ENCODE data around the gene OR11H1.
"Not testable (repeated sequence)": the region's sequence is repeated elsewhere in the genome, so short reads cannot be mapped to it uniquely, and the experiment has no call there.

OR11H1 gene

GRCh38 chr22:15527892-15528291 lies at the start of gene OR11H1:
Gene OR11H1 (plus strand): TSS chr22:15528192. CDS start chr22:15528192, 0 bp downstream.
- DNase-seq (ENCODE audit: extremely low spot score, insufficient read length, low read depth); FAIRE-seq: not testable (repeated sequence)

GRCh38 chr22:15509967-15510366 lies 18.0 kb upstream of the OR11H1 start:
- not testable (repeated sequence) for DNase-seq (ENCODE audit: extremely low spot score, insufficient read length, low read depth); FAIRE-seq

DNA sequence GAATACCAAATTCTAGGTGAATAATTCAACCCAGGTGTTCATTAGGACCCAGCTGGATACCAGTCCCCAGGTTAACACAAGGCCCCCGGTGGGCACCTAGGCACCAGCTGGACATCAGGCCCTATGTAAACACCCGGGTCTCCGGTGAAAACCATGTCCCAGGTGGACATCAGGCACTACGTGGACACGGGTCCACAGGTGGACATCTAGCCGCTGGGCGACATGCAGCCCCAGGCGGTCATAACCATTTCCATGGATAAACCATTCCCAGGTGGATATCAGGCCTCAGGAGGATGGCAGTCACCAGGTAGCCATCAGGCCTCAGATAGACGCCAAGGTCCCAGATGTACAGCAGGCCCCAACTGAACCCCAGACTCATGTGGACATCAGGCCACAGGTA lies 12.1 kb upstream of the OR11H1 start:
- DNase-seq (ENCODE audit: extremely low spot score, insufficient read length, low read depth); FAIRE-seq: not testable (repeated sequence)

DNA sequence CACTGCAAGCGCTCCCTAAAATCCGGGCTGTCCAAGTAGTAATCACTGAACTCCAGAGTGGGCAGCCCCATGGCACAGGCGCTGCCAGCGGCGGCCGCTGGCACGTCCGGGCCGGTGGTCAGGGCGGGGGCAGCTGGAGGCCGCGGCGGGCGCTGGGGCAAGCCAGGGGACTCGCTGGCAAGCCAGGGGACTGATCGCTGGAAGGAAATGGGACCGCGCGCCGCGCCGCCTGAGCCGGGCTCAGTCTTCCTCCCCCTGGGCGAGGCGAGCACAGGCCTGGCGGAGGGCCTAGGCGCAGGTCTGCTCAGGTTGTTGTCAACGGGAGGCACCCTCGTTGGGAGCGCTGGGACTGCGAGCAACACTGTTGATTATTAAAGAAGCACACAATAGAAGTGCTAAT lies 25.8 kb downstream of the OR11H1 start:
- DNase-seq (ENCODE audit: extremely low spot score, insufficient read length, low read depth); FAIRE-seq: not testable (repeated sequence)

DNA sequence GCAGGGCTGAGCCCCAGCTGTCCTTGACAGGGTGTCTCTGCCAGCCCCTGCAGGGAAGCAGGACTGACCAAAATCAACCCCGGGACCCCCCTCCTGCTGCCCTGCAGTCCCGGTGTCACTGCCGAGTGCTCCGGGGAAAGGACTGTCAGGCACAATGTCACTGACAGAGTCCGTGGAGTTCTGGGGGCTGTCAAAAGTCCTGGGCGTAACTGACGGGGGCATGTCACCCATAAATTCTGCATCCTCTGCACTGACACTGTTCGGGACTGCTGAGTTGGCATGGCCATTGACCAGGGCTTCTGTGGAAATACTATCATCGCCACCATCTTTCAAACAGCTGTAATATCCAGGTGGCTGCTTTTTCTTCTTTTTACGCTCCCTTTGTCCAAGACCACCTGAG lies 35.5 kb downstream of the OR11H1 start:
- not testable (repeated sequence) for DNase-seq (ENCODE audit: extremely low spot score, insufficient read length, low read depth); FAIRE-seq

DNA sequence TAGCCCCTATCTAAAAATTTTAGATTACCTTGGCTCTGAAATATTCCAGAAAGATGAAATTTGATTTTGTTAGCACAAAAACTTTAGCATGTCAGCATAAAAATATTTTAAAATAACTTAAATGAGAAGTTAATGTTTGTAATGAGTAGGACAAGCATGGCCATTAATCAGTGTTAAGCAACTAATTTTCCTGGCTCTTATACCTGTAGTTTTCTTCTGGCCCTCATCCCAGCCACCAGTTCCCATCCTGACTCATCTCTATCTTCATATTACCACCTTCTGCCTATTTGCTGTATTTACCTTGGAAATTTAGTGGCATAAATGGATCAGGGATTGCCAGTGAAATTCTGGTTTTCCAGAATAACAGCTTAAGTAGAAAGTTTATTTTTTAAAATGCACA lies 37.1 kb downstream of the OR11H1 start:
- DNase-seq (ENCODE audit: extremely low spot score, insufficient read length, low read depth); FAIRE-seq: not testable (repeated sequence)

Data from GM18507 (cell line).